A549 (cell line): Measurements from ENCODE around the gene NAA40.

ENCODE experiments used
- CHD2 ChIP-seq: fragments of 150-350 bp; IDR thresholded peaks from 2 replicates; pipeline ENCODE4 v1.6.1; 2014; ENCODE audit warnings: low read length; ENCODE audit not compliant: partially characterized antibody
- EHMT2 ChIP-seq: fragments of 200-600 bp; sonication (generic); IDR thresholded peaks from 2 replicates; pipeline ENCODE4 v1.6.1; 2016; ENCODE audit warnings: antibody characterized with exemption, low read depth, mild to moderate bottlenecking, moderate library complexity
- USF2 ChIP-seq: fragments of 450-650 bp; IDR thresholded peaks from 2 replicates; pipeline ENCODE4 v1.6.1; 2014; ENCODE audit warnings: antibody characterized with exemption
- TF ChIP-seq, protein P1 (sequence below): fragments of >200 bp; sonication (Bioruptor Twin); formaldehyde crosslinking; IDR thresholded peaks from 3 replicates; pipeline ENCODE4 v1.5.1; 2016

GRCh38 chr11:63969461-63969860, 30.7 kb downstream of the NAA40 start:
- TF ChIP-seq CHD2 (no peak), EHMT2 (no peak), USF2 (no peak)
- TF ChIP-seq, protein P1, sequence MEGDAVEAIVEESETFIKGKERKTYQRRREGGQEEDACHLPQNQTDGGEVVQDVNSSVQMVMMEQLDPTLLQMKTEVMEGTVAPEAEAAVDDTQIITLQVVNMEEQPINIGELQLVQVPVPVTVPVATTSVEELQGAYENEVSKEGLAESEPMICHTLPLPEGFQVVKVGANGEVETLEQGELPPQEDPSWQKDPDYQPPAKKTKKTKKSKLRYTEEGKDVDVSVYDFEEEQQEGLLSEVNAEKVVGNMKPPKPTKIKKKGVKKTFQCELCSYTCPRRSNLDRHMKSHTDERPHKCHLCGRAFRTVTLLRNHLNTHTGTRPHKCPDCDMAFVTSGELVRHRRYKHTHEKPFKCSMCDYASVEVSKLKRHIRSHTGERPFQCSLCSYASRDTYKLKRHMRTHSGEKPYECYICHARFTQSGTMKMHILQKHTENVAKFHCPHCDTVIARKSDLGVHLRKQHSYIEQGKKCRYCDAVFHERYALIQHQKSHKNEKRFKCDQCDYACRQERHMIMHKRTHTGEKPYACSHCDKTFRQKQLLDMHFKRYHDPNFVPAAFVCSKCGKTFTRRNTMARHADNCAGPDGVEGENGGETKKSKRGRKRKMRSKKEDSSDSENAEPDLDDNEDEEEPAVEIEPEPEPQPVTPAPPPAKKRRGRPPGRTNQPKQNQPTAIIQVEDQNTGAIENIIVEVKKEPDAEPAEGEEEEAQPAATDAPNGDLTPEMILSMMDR: no peak
